WTC11 (cell line): ENCODE data around the gene TRIM40. TPM values are rescaled to one million over a fixed set of nuclear protein-coding genes. Genes with fewer than 3 reads are reported as not detected.

Experiments used
- ATAC-seq: fragments of 200-7000 bp; cut with Tn5 transposase; 2 replicates; pipeline ENCODE4 v1.10.0; 2021; ENCODE audit warnings: mild to moderate bottlenecking, moderate library complexity
- CTCF ChIA-PET: fragments of 300-600 bp; sonication (Branson Sonifier 250); formaldehyde crosslinking; loops from one replicate; lab custom pipeline; 2021; ENCODE audit warnings: antibody characterized with exemption; lab: Charles Lee
- POLR2A ChIA-PET: fragments of 350-600 bp; sonication (Branson Sonifier 250); formaldehyde crosslinking; loops from one replicate; lab custom pipeline; 2021; ENCODE audit warnings: antibody characterized with exemption; lab: Charles Lee
- DNase-seq: peaks from one replicate; pipeline ENCODE4 v3.0.0; 2021; ENCODE audit warnings: low spot score
- H3K27ac Mint-ChIP-seq: 2 replicates; pipeline ENCODE4 v1.8.0; 2021; ENCODE audit warnings: mixed read lengths
- H3K27me3 Mint-ChIP-seq: 2 replicates; pipeline ENCODE4 v1.8.0; 2021; ENCODE audit warnings: low read depth, mild to moderate bottlenecking, moderate library complexity, mixed read lengths
- H3K36me3 Mint-ChIP-seq: 2 replicates; pipeline ENCODE4 v1.8.0; 2021; ENCODE audit warnings: mixed read lengths
- H3K4me1 Mint-ChIP-seq: 2 replicates; pipeline ENCODE4 v1.8.0; 2022; ENCODE audit warnings: mixed read lengths
- H3K4me3 Mint-ChIP-seq: 2 replicates; pipeline ENCODE4 v1.8.0; 2021; ENCODE audit warnings: mild to moderate bottlenecking, moderate library complexity, mixed read lengths
- H3K9me3 Mint-ChIP-seq: 2 replicates; pipeline ENCODE4 v1.8.0; 2021; ENCODE audit warnings: mixed read lengths
- CBFB ChIP-seq: sonication (generic); formaldehyde crosslinking; IDR thresholded peaks from 2 replicates; pipeline ENCODE4 v1.8.1; 2022; ENCODE audit warnings: mild to moderate bottlenecking, low read depth, missing genetic modification reagents
- CREM ChIP-seq: sonication (generic); formaldehyde crosslinking; IDR thresholded peaks from 2 replicates; pipeline ENCODE4 v1.8.1; 2022; ENCODE audit warnings: mild to moderate bottlenecking, missing genetic modification reagents, moderate library complexity
- FOXK1 ChIP-seq: sonication (generic); formaldehyde crosslinking; IDR thresholded peaks from 2 replicates; pipeline ENCODE4 v1.8.0; 2022; ENCODE audit warnings: mild to moderate bottlenecking, moderate library complexity, missing genetic modification reagents
- FOXP1 ChIP-seq: sonication (generic); formaldehyde crosslinking; IDR thresholded peaks from 2 replicates; pipeline ENCODE4 v1.8.0; 2022; ENCODE audit warnings: missing genetic modification reagents, mild to moderate bottlenecking, moderate library complexity, borderline replicate concordance
- NFYB ChIP-seq: sonication (generic); formaldehyde crosslinking; conservative IDR thresholded peaks from 2 replicates; pipeline ENCODE4 v1.8.0; 2022; ENCODE audit warnings: low read depth, missing genetic modification reagents
- TEAD4 ChIP-seq: sonication (generic); formaldehyde crosslinking; IDR thresholded peaks from 2 replicates; pipeline ENCODE4 v1.8.0; 2022; ENCODE audit warnings: mild to moderate bottlenecking, missing genetic modification reagents
- ZNF263 ChIP-seq: sonication (generic); formaldehyde crosslinking; IDR thresholded peaks from 2 replicates; pipeline ENCODE4 v1.8.1; 2022; ENCODE audit warnings: low read depth, mild to moderate bottlenecking, moderate library complexity, missing genetic modification reagents
- total RNA-seq: library from RNA; stranded (reverse); gene quantifications from 3 replicates; pipeline ENCODE4 v1.2.3, GENCODE V29; 2021
- TF ChIP-seq, protein P1 (sequence below): sonication (generic); formaldehyde crosslinking; IDR thresholded peaks from 2 replicates; pipeline ENCODE4 v1.8.0; 2022; ENCODE audit warnings: mild to moderate bottlenecking, missing genetic modification reagents
- TF ChIP-seq, protein P2 (sequence below): fragments of 250-450 bp; sonication (Bioruptor Pico); IDR thresholded peaks from 2 replicates; pipeline ENCODE4 v1.9.0; 2021; ENCODE audit warnings: mild to moderate bottlenecking, borderline replicate concordance
- TF ChIP-seq, protein P3 (sequence below): fragments of 200-600 bp; IDR thresholded peaks from 2 replicates; pipeline ENCODE4 v1.8.0; 2022; ENCODE audit warnings: antibody characterized with exemption
- TF ChIP-seq, protein P4 (sequence below): sonication (generic); formaldehyde crosslinking; IDR thresholded peaks from 2 replicates; pipeline ENCODE4 v1.8.1; 2023; ENCODE audit warnings: mild to moderate bottlenecking, missing genetic modification reagents, moderate library complexity
- TF ChIP-seq, protein P5 (sequence below): sonication (generic); formaldehyde crosslinking; IDR thresholded peaks from 2 replicates; pipeline ENCODE4 v1.8.1; 2023; ENCODE audit warnings: mild to moderate bottlenecking, moderate library complexity, missing genetic modification reagents
- TF ChIP-seq, protein P6 (sequence below): sonication (generic); formaldehyde crosslinking; IDR thresholded peaks from 2 replicates; pipeline ENCODE4 v1.8.0; 2022; ENCODE audit warnings: mild to moderate bottlenecking, missing genetic modification reagents

Gene TRIM40
- total RNA-seq, 1 experiment from 2014 or later, result not detected

DNA sequence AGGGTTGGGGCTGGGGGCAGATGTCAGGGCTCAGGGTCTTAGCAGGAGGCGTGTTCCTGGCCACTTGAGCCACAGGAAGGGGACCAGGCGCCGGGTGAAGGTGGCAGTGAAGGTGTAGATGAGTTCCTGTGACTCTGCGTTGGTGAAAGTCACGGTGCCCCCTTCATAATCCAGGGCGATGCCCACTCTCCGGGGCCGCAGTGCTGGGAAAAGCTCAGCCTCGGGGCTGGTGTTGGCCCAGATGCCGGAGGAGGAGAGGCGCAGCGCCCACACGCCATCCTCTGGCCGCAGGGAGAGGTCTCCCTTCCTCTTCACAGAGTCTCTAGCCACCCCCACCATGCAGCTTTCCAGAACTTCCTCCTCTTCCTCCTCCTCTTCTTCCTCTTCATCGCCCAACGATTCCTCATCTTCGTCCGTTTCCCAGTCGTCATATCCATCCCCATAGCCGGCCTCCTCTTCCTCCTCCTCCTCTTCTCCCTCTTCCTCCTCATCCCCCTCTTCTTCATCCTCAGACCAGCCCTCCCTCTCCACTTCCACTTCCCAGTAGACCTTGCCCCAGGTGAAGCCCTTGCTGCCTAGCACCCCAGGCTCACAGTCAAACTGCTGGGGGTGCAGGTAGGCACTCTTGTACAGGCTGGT lies 50.0 kb downstream of the TRIM40 start:
- ChIA-PET CTCF (interaction anchor here (1.2 kb wide), 2 partner anchors 20 to 82 kb away, joined by 3 read pairs; no protein-coding TSS in a partner anchor), POLR2A (no interaction called here)
- no peak overlapping the region for H3K27ac Mint-ChIP-seq
- TF ChIP-seq, protein P1, sequence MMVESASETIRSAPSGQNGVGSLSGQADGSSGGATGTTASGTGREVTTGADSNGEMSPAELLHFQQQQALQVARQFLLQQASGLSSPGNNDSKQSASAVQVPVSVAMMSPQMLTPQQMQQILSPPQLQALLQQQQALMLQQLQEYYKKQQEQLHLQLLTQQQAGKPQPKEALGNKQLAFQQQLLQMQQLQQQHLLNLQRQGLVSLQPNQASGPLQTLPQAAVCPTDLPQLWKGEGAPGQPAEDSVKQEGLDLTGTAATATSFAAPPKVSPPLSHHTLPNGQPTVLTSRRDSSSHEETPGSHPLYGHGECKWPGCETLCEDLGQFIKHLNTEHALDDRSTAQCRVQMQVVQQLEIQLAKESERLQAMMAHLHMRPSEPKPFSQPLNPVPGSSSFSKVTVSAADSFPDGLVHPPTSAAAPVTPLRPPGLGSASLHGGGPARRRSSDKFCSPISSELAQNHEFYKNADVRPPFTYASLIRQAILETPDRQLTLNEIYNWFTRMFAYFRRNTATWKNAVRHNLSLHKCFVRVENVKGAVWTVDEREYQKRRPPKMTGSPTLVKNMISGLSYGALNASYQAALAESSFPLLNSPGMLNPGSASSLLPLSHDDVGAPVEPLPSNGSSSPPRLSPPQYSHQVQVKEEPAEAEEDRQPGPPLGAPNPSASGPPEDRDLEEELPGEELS, result no peak
- TF ChIP-seq FOXP1 (no peak), TEAD4 (CRISPR knock-in tag) (no peak), CBFB (CRISPR knock-in tag) (no peak), CREM (CRISPR knock-in tag) (no peak), ZNF263 (CRISPR knock-in tag) (no peak), NFYB (CRISPR knock-in tag) (no peak), FOXK1 (CRISPR knock-in tag) (no peak)
- TF ChIP-seq, protein P2, sequence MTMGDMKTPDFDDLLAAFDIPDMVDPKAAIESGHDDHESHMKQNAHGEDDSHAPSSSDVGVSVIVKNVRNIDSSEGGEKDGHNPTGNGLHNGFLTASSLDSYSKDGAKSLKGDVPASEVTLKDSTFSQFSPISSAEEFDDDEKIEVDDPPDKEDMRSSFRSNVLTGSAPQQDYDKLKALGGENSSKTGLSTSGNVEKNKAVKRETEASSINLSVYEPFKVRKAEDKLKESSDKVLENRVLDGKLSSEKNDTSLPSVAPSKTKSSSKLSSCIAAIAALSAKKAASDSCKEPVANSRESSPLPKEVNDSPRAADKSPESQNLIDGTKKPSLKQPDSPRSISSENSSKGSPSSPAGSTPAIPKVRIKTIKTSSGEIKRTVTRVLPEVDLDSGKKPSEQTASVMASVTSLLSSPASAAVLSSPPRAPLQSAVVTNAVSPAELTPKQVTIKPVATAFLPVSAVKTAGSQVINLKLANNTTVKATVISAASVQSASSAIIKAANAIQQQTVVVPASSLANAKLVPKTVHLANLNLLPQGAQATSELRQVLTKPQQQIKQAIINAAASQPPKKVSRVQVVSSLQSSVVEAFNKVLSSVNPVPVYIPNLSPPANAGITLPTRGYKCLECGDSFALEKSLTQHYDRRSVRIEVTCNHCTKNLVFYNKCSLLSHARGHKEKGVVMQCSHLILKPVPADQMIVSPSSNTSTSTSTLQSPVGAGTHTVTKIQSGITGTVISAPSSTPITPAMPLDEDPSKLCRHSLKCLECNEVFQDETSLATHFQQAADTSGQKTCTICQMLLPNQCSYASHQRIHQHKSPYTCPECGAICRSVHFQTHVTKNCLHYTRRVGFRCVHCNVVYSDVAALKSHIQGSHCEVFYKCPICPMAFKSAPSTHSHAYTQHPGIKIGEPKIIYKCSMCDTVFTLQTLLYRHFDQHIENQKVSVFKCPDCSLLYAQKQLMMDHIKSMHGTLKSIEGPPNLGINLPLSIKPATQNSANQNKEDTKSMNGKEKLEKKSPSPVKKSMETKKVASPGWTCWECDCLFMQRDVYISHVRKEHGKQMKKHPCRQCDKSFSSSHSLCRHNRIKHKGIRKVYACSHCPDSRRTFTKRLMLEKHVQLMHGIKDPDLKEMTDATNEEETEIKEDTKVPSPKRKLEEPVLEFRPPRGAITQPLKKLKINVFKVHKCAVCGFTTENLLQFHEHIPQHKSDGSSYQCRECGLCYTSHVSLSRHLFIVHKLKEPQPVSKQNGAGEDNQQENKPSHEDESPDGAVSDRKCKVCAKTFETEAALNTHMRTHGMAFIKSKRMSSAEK (CRISPR knock-in tag), result no peak
- TF ChIP-seq, protein P3, sequence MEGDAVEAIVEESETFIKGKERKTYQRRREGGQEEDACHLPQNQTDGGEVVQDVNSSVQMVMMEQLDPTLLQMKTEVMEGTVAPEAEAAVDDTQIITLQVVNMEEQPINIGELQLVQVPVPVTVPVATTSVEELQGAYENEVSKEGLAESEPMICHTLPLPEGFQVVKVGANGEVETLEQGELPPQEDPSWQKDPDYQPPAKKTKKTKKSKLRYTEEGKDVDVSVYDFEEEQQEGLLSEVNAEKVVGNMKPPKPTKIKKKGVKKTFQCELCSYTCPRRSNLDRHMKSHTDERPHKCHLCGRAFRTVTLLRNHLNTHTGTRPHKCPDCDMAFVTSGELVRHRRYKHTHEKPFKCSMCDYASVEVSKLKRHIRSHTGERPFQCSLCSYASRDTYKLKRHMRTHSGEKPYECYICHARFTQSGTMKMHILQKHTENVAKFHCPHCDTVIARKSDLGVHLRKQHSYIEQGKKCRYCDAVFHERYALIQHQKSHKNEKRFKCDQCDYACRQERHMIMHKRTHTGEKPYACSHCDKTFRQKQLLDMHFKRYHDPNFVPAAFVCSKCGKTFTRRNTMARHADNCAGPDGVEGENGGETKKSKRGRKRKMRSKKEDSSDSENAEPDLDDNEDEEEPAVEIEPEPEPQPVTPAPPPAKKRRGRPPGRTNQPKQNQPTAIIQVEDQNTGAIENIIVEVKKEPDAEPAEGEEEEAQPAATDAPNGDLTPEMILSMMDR, result no peak
- TF ChIP-seq, protein P4, sequence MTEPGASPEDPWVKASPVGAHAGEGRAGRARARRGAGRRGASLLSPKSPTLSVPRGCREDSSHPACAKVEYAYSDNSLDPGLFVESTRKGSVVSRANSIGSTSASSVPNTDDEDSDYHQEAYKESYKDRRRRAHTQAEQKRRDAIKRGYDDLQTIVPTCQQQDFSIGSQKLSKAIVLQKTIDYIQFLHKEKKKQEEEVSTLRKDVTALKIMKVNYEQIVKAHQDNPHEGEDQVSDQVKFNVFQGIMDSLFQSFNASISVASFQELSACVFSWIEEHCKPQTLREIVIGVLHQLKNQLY, result no peak
- TF ChIP-seq, protein P5, sequence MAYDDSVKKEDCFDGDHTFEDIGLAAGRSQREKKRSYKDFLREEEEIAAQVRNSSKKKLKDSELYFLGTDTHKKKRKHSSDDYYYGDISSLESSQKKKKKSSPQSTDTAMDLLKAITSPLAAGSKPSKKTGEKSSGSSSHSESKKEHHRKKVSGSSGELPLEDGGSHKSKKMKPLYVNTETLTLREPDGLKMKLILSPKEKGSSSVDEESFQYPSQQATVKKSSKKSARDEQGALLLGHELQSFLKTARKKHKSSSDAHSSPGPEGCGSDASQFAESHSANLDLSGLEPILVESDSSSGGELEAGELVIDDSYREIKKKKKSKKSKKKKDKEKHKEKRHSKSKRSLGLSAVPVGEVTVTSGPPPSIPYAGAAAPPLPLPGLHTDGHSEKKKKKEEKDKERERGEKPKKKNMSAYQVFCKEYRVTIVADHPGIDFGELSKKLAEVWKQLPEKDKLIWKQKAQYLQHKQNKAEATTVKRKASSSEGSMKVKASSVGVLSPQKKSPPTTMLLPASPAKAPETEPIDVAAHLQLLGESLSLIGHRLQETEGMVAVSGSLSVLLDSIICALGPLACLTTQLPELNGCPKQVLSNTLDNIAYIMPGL (CRISPR knock-in tag), result no peak
- TF ChIP-seq, protein P6, sequence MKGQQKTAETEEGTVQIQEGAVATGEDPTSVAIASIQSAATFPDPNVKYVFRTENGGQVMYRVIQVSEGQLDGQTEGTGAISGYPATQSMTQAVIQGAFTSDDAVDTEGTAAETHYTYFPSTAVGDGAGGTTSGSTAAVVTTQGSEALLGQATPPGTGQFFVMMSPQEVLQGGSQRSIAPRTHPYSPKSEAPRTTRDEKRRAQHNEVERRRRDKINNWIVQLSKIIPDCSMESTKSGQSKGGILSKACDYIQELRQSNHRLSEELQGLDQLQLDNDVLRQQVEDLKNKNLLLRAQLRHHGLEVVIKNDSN (CRISPR knock-in tag), result no peak
- H3K36me3 Mint-ChIP-seq, result peaks cover 53% of the 10 kb centered on the region
- no peak for ATAC-seq
- H3K4me3 Mint-ChIP-seq, result no peak overlapping the region
- no peaks in the 10 kb centered on the region; the same call in none of the 2 replicates for H3K27me3 Mint-ChIP-seq
- H3K9me3 Mint-ChIP-seq, result peaks cover 1% of the 10 kb centered on the region
- H3K4me1 Mint-ChIP-seq, result no peaks in the 10 kb centered on the region
- DNase-seq, result no peak
